HL-60/S4 (cell line): ENCODE results near the gene HLA-DQB1.
"Not testable (repeated sequence)": the region's sequence is repeated elsewhere in the genome, so short reads cannot be mapped to it uniquely, and the experiment has no call there.

Experiments used
- in situ Hi-C: fragments of 300-500 bp; cut with MboI; formaldehyde crosslinking; loops from 2 replicates; pipeline ENCODE4 v1.14.3; 2022; ENCODE audit warnings: low sequenced_read_pairs

The HLA-DQB1 gene

DNA sequence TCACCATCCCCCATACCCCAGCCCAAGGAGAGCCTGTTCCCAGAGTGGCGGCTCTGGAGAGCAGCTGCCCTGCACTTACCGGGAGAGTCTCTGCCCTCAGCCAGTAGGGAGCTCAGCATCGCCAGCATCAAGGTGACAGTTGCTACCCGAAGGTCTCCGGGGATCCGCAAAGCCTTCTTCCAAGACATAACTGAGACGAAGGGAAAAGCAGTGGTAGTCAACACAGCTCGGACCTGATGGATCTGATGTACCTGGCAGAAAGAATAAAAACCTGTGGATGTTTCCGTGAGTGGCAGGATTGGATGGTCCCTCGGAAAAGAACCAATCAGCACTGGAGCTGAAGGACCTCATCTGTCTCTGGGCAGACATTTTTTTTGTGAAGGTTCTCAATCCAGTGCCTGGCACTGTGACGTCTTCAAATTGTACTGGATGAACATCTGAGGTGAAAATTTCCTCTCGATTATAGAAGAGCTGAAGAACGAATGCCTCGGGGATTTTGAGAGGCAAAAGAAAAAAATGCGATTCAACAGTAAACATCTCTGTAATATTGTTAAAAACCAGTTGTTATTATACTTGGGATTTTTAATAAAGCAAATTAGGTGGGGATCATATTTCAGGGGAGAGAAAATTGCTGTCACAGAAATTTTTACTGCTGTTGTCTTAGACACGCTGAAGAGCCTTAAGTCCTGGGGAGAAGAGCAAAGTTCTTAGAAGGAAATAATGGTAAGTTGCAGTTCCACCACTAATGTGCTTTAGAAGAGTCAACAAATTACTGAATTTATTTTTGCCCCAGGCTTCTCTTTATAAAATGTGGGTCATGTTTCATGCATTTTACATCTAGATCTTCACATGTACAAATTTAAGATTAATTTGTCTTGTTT, at the start of gene HLA-DQB1:
HLA-DQB1 (minus strand) TSS at position 238 of the 881 bp plus-strand sequence; CDS start at position 188, 50 bp downstream.
- in situ Hi-C loops, result no loop called here

DNA sequence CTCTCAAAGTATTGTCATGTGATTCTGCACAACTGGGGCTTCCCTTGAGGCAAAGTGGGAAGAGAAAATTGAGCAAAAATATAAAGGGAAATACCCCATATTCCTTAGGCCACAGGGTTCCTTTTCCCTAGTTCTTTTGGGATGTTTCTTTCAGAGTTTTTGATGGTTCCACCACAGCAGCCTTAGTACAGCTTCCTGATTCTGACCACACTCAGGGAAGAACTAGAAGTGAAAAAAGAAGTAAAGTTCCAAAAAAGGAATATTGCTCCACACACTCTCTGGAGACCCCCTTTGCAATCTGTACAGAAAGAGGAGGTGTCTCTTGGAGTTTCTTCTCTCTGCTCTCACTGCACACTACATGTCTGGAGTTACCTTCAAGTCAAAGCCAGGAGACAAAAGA, 46.8 kb upstream of the HLA-DQB1 start:
- in situ Hi-C loops, result no loop called here

DNA sequence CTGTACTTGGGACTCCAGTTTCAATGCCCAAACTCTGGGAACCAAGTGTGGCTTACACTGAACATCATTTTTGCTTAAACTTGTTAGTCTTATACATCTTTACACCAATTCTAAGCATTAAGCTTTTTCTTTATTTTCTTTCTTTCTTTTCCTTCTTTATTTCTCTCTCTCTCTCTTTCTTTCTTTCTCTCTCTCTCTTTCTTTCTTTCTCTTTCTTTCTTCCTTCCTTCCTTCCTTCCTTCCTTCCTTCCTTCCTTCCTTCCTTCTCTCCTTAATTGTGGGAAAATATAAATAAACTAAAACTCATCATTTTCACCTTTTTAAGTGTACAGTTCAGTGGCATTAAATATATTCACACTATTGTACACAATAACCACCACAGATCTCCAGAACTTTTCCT, 43.2 kb upstream of the HLA-DQB1 start:
- in situ Hi-C loops, result no loop called here

DNA sequence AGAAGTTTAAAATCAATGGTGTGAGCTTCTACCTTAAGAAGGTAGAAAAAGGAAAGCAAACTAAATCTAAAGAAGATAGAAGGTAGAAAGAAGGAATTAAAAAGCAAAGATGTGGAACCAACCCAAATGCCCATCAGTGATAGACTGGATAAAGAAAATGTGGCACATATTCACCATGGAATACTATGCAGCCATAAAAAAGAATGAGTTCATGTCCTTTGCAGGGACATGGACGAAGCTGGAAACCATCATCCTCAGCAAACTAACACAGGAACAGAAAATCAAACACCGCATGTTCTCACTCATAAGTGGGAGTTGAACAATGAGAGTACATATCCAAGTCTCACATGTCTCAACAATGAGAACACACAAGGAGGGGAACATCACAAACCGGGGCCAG, 38.7 kb upstream of the HLA-DQB1 start:
- in situ Hi-C loops, result not testable (repeated sequence)

DNA sequence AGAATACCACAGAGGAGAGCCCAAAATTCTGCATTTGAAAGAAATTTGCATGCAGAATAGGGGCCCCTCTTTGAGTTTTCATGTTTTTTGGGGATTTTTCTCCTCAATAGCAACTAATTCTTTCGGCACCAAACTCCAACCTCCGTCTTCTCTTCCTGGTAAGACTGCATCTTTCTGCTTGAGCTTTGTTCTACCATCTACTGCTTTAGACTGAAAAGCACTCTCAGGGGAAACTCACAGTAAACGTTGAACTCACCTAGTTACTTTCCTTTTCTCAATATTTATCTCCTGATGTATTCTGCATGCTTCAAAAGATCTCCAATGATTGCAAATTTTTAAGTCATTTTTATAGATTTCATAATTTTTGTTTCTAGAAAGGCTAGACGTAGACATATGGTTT, 36.9 kb upstream of the HLA-DQB1 start:
- in situ Hi-C loops, result no loop called here

DNA sequence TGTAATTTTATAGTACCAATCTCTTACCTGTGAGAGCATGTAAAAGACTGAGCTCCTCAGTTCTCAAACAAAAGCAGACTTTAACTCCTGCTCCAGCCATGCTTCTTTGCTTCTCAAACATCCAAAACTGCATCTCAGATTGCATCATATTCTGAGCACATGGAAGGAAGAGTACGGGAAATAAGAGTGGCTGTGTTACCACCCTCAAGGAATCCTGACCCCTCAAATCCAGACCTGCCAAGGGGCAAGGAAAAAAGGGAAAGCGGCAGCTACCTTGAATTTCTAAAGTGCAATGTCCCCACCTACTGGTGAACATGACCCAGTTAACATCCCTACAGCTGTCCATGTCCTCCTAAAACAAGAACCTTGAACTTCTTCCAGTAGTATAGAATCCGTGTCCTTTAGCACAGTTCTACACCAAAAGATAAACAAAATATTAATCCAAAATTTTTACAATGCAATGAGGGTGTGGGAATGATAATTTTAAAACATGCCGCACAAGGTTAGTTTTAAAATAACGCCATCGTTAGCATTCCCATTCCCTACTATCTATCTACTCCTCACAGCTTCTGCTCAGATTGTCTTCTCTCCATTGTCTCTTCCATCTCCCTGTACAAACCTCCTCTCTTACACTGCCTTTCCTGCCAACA, 34.1 kb upstream of the HLA-DQB1 start:
- in situ Hi-C loops, result no loop called here

DNA sequence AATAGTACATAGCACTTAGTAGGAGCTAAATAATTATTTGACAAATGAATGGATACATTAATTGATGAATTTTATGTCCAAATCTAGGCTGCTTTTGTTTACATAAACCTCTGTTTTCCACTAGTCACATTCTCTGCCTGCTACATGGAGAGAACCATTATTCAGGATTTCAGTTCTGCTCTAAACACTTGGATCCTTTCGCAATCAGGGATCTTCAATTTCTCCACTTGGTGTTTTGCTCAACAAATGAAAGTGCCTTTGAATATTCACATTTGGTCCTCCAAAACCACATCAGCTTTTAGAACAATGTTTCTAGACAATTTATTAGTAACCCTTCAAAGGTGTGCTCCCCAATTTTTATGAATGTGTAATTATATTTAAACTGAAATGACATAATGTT, 30.6 kb upstream of the HLA-DQB1 start:
- in situ Hi-C loops, result no loop called here

DNA sequence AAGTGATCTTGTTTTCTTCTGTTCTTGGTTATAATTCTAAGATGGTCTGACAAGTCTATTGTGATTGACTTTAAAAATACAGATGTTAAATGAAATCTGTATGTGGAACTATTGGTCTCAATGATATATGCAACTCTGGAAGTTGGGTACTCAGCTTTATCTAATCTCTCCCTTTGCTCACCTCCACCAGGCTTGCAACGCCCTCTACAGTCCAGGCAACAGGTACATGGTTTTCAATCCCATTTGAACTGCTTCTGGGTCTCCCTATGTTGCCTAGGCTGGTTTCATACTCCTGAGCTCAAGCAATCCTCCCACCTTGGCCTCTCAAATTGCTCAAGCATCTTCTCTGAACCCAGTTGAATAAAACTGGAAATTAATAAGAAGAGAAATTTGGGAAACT, 25.6 kb upstream of the HLA-DQB1 start:
- in situ Hi-C loops, result no loop called here

DNA sequence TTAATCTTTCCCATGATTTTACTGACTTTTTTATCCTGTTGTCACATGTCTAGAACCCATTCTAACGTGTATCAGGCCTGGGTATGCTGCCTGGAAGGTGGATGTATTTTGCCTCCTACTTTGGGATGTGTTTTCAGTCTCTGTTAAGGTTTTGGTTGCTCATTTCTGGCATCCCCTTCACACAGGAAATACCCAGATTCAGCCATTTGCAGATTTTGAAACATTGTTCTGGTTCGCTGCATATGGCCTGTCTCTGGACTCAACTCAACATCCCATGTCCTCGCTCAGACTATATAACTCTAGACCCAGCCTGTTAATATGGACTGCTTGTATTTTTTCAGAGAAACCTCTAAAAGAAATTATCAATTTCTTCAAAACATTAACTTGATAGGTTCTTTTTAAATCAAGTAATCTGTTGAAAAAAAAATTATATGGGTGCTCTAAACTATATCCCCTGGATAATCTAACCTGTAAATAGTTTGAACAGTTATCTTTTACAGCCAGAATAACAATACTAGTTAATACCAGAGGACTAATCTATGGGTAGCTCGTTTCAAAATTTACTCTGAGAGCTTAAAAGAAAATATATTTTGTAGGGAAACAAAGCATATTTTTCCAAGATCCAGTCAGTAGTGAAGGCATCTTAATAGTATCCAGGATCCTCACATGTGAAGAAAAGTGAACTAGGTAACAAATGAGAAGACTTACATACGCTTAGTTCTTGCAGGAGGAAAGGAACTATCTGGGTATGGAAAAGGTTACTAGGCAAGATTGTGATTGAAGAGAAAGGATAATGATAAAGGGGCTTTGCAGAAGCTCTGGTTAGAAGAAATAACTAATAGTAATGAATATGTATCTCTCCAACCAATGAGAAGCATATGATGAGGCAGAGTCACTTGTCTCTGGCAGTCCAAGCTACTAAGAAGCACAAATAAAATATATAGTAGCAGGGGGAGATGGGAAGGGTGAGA, 23.4 kb upstream of the HLA-DQB1 start:
- in situ Hi-C loops, result no loop called here

DNA sequence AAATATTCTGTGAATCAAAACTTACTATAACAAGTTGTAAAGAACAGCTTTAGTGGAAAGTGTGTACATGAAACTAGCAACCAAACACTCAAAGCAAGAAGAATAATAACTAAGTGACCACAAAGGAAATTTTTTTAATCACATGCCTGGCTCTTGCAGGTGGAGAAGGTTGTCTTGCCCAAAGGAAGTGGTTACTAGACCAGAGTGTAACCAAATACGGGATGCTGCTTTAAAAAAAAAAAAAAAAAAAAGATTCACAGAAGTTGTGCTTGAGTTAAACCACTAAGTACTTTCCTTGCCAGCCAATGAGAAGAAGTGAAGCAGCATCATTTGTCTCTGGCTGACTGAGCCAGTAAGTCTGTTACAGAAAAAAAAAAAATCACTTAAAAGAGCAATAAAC, 19.1 kb upstream of the HLA-DQB1 start:
- in situ Hi-C loops, result no loop called here

DNA sequence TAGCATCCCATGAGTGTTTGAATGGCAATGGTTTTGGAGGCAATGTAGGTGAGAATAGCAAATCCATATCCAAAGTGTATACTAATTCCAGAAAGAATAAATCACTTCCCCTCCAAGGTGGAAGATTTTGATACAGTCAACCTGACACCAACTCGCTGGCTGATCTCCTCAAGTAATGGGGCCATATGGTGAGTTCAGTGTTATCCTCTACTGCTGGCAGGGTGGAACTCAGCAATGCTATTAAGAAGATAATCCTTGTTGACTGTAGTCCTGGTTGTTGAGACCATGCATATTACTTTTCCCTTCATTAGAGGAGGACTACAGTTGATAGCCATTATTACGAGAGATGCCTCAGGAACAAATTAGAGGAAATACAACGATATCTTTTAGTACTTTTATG, 17.8 kb upstream of the HLA-DQB1 start:
- in situ Hi-C loops, result no loop called here

DNA sequence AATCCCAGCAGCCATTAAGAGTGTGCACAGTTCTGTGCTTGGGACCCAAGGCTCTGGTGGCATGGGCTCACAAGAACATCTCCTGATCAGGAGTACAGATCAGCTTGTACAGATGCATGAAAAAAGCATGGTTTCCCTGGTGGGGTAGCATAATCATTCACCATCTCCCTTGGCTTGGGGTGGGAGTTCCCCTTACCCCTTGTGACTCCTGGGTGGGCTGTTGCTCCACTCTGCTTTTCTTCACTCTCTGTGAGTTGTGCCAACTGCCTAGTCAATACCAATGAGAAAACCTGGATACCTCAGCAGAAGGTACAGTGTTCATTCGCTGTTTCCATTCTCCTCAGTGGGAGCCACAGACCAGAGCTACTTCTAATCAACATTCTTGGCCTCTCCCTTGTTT, 13.6 kb upstream of the HLA-DQB1 start:
- in situ Hi-C loops, result no loop called here

DNA sequence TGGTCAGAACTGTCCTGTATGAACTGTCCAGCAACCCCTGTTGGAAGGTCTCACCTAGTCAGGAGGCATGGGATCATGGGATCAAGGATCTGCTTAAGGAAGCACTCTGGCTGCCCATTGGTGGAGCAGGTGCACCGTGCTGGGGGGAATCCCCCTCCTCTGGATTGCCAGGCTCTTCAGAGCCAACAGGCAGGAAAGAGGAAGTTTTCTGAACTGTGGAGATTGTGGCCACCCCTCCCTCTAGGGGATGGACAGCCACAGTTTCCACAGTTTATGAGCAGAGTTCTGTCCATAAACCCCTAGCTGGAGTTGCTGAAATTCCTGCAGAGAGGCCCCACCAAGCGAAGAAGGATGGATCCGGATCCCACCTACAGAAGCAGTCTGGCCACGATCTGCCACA, 13.0 kb upstream of the HLA-DQB1 start:
- in situ Hi-C loops, result no loop called here

DNA sequence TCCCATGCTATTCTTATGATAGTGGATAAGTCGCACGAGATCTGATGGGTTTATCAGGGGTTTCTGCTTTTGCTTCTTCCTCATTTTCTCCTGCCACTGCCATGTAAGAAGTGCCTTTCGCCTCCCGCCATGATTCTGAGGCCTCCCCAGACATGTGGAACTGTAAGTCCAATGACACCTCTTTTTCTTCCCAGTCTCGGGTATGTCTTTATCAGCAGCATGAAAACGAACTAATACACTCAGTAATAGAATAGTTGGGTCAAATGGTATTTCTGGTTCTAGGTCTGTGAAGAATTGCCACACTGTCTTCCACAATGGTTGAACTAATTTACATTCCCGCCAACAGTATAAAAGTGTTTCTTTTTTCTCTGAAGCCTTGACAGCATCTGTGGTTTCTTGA, 7.7 kb upstream of the HLA-DQB1 start:
- in situ Hi-C loops, result not testable (repeated sequence)

DNA sequence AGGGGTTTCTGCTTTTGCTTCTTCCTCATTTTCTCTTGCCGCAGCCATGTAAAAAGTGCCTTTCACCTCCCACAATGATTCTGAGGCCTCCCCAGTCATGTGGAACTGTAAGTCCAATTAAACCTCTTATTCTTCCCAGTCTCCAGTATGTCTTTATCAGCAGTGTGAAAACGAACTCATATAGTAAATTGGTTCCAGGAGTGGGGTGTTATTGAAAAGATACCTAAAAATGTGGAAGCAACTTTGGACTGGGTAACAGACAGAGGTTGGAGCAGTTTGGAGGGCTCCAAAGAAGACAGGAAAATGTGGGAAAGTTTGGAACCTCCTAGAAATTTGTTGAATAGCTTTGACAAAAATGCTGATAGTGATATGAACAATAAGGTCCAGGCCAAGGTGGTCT, 5.5 kb upstream of the HLA-DQB1 start:
- in situ Hi-C loops, result not testable (repeated sequence)

DNA sequence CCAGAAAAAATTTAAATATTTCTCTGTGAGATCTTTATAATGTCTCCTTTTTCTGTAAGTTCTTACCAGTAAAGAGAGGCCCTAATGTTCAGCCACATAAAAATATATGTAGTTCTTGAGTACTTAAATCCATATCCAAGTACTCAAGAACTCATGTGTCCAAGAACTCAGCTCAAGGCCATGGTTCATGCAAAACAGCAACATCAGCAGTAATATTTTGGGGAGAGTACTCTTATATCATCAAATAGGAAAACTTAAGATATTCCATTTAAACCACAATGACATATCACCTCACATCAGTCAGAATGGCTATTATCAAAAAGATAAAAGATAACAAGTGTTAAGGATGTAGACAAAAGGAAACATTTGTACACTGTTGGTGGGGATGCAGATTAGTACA, 3.4 kb upstream of the HLA-DQB1 start:
- in situ Hi-C loops, result no loop called here

DNA sequence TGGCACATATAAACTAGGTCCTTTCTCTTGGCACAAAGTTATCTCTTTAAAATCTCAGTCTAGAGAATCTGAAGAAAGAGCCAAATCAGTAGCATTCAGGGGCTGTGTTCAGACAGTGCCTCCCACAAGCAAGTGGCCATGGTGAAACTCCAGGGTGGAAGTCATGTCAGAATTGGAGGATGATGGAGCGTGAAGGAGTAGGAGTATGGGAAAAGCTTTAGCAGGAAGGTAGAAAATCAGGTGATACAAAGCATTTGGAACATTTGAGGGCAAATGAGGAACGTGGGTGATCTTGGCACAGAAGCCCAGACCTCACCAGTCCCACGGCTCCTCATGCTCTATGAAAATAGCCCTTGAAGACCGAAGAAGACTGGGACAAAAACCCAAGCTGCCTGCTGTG, 2.8 kb upstream of the HLA-DQB1 start:
- in situ Hi-C loops, result no loop called here

DNA sequence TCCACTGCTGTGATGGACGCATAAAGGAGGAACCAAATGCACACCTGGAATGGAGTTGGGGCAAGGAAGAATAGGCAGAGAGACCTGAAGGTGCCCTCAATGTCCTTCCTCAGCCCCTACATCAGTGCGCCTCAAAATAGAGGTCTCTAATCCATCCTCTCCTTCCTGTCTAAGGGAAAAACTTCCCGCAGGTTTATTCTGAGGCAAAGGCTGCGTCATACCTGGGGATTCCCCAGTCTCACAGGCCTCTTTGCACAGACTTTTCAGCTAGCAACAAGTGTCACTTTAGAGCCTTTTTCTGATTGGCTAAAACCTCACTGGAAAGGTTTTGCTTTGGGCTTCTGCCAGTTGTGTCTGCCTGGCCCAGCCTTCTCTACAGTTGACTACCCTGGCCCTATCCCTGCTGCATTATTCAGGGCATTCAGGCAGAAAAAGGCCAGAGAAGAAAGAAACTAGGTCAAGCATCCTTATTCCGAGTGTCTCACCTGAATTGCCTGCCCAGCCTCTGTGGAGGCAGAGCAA, 1.8 kb upstream of the HLA-DQB1 start:
- in situ Hi-C loops, result no loop called here

DNA sequence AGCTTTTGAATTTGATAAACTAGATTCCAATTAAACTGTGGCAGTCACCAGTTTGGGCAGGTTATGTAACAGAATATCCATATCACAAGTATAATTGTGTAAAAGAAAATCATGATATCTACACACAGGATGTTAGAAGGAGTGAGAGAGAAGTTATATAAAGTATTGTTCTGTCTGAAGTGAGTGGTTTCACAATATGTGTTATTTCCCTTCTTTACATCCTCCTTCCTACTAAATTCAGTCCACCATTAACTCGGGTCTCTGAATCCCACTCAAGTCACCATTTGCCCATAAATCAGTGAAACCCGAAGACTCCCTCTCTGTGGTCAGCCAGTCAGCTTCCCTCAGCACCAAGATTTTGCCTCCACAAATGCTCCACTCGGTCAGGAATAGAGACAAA, 796 bp downstream of the HLA-DQB1 start:
- in situ Hi-C loops, result no loop called here

DNA sequence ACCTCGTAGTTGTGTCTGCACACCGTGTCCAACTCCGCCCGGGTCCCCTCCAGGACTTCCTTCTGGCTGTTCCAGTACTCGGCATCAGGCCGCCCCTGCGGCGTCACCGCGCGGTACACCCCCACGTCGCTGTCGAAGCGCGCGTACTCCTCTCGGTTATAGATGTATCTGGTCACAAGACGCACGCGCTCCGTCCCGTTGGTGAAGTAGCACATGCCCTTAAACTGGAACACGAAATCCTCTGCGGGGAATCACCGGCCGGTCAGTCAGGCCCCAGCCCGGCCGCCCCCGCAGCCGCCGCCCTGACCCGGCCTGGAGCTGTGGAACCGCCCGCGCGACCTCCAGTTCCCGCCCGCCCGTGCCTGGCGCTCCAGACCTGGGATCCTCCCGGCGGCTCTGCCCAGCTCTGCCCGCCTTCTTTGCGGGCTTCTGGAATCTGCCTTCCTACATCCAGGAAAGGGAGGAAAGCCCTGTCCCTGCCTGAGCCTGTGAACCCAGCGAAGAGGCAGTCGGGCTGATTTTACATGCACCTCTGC, 1.6 kb downstream of the HLA-DQB1 start:
- in situ Hi-C loops, result loop anchor here (5.0 kb wide), 1 partner anchor 97 kb away; the partner anchor contains the start of gene HLA-DQB2

DNA sequence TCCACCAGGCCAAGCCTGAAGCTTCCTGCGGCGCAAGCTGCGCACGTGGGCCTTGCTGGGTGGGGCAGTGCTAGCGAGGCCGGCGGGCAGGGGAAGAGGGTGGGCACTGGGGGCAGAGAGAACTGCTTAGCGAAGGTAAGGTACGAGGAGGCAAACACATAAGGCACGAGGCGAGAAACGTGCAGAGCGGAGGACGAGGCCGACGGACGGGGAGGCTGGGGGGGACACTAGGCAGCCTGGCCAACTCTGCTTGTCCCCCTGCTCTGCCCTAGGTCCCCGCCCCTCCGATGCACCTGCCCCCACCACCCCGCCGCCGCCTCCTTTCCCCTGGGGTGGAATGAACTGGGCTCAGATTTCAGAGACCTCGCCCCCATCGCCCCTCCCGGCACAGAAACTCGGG, 2.1 kb downstream of the HLA-DQB1 start:
- in situ Hi-C loops, result loop anchor here (5.0 kb wide), 1 partner anchor 98 kb away; the partner anchor contains the start of gene HLA-DQB2
